GM19397 (cell line): ENCODE results near the gene USHBP1.
A peak's percentile ranks its signal among the peaks of the same experiment; 100 is the strongest.

Experiments
- ATAC-seq: cut with Tn5 transposase; IDR thresholded peaks from one replicate; pipeline ENCODE4 v1.9.1; 2021; ENCODE audit warnings: mild to moderate bottlenecking, moderate library complexity; ENCODE audit not compliant: unreplicated experiment

Gene USHBP1

GRCh38 chr19:17242431-17243208 is 21.9 kb downstream of the USHBP1 start:
- ATAC-seq, result no peak

GRCh38 chr19:17240826-17241399 is 23.6 kb downstream of the USHBP1 start:
- no peak for ATAC-seq

- ATAC-seq, result no peak
Observed at GRCh38 chr19:17240062-17240752, 24.3 kb downstream of the USHBP1 start.

GRCh38 chr19:17237747-17238706 is 26.5 kb downstream of the USHBP1 start:
- ATAC-seq, result no peak

- ATAC-seq, result no peak
Observed at GRCh38 chr19:17236811-17237543, 27.6 kb downstream of the USHBP1 start.

- peak; percentile 30 for ATAC-seq
Observed at GRCh38 chr19:17235971-17236777, 28.4 kb downstream of the USHBP1 start.

GRCh38 chr19:17235300-17235970 is 29.1 kb downstream of the USHBP1 start:
- ATAC-seq, result peak; percentile 78

- peak; percentile 38 for ATAC-seq
Observed at GRCh38 chr19:17234911-17235299, 29.6 kb downstream of the USHBP1 start.

- no peak for ATAC-seq
Observed at GRCh38 chr19:17232258-17232657, 32.3 kb downstream of the USHBP1 start.

GRCh38 chr19:17229890-17230289 is 34.7 kb downstream of the USHBP1 start:
- no peak for ATAC-seq

GRCh38 chr19:17227798-17228367 is 36.7 kb downstream of the USHBP1 start:
- no peak for ATAC-seq

GRCh38 chr19:17226002-17226933 is 38.3 kb downstream of the USHBP1 start, which contains the start of gene OCEL1:
OCEL1 (plus strand) TSS chr19:17226226; CDS start chr19:17226248, 22 bp downstream.
- peak; percentile 90 for ATAC-seq

GRCh38 chr19:17225053-17225452 is 39.5 kb downstream of the USHBP1 start:
- ATAC-seq, result no peak

GRCh38 chr19:17220207-17220758 is 44.3 kb downstream of the USHBP1 start:
- ATAC-seq, result no peak

GRCh38 chr19:17219286-17219685 is 45.3 kb downstream of the USHBP1 start:
- ATAC-seq, result no peak

- no peak for ATAC-seq
Observed at GRCh38 chr19:17216058-17216670, 48.4 kb downstream of the USHBP1 start.
